WTC11 (cell line): ENCODE measurements around the gene IQCE. TPM values are rescaled to one million over a fixed set of nuclear protein-coding genes. Genes with fewer than 3 reads are reported as not detected.

Source experiments
- CBFB ChIP-seq: sonication (generic); formaldehyde crosslinking; IDR thresholded peaks from 2 replicates; pipeline ENCODE4 v1.8.1; 2022; ENCODE audit warnings: mild to moderate bottlenecking, low read depth, missing genetic modification reagents
- GTF2I ChIP-seq: fragments of 250-450 bp; sonication (Bioruptor Pico); conservative IDR thresholded peaks from 2 replicates; pipeline ENCODE4 v1.4.0; 2021; ENCODE audit warnings: mild to moderate bottlenecking
- HMGXB4 ChIP-seq: sonication (generic); formaldehyde crosslinking; IDR thresholded peaks from 2 replicates; pipeline ENCODE4 v1.8.1; 2023; ENCODE audit warnings: mild to moderate bottlenecking, moderate library complexity, missing genetic modification reagents
- JUN ChIP-seq: sonication (generic); formaldehyde crosslinking; IDR thresholded peaks from 2 replicates; pipeline ENCODE4 v1.8.0; 2023; ENCODE audit warnings: mild to moderate bottlenecking, missing genetic modification reagents
- MAX ChIP-seq: sonication (generic); formaldehyde crosslinking; IDR thresholded peaks from 2 replicates; pipeline ENCODE4 v1.8.0; 2022; ENCODE audit warnings: mild to moderate bottlenecking, missing genetic modification reagents
- NFE2L1 ChIP-seq: sonication (generic); formaldehyde crosslinking; IDR thresholded peaks from 2 replicates; pipeline ENCODE4 v1.8.1; 2023; ENCODE audit warnings: missing genetic modification reagents
- PRDM15 ChIP-seq: sonication (generic); formaldehyde crosslinking; IDR thresholded peaks from 2 replicates; pipeline ENCODE4 v1.8.0; 2022; ENCODE audit warnings: missing genetic modification reagents
- SMAD4 ChIP-seq: sonication (generic); formaldehyde crosslinking; IDR thresholded peaks from 2 replicates; pipeline ENCODE4 v1.8.0; 2022; ENCODE audit warnings: mild to moderate bottlenecking, missing genetic modification reagents
- SOX15 ChIP-seq: fragments of 250-450 bp; sonication (Bioruptor Pico); IDR thresholded peaks from 2 replicates; pipeline ENCODE4 v1.9.0; 2021; ENCODE audit warnings: mild to moderate bottlenecking
- SP1 ChIP-seq: sonication (generic); formaldehyde crosslinking; conservative IDR thresholded peaks from 2 replicates; pipeline ENCODE4 v1.8.1; 2022; ENCODE audit warnings: missing genetic modification reagents
- STAT6 ChIP-seq: sonication (generic); formaldehyde crosslinking; conservative IDR thresholded peaks from 2 replicates; pipeline ENCODE4 v1.8.1; 2023; ENCODE audit warnings: mild to moderate bottlenecking, low read depth, missing genetic modification reagents, moderate library complexity
- TEAD4 ChIP-seq: sonication (generic); formaldehyde crosslinking; IDR thresholded peaks from 2 replicates; pipeline ENCODE4 v1.8.0; 2022; ENCODE audit warnings: mild to moderate bottlenecking, missing genetic modification reagents
- ZBTB21 ChIP-seq: sonication (generic); formaldehyde crosslinking; IDR thresholded peaks from 2 replicates; pipeline ENCODE4 v1.8.1; 2023; ENCODE audit warnings: mild to moderate bottlenecking, missing genetic modification reagents, borderline replicate concordance
- ZNF138 ChIP-seq: sonication (generic); formaldehyde crosslinking; conservative IDR thresholded peaks from 2 replicates; pipeline ENCODE4 v1.8.1; 2022; ENCODE audit warnings: mild to moderate bottlenecking, moderate library complexity, missing genetic modification reagents
- ZNF232 ChIP-seq: sonication (generic); formaldehyde crosslinking; IDR thresholded peaks from 2 replicates; pipeline ENCODE4 v1.8.0; 2022; ENCODE audit warnings: mild to moderate bottlenecking, missing genetic modification reagents
- ZNF281 ChIP-seq: sonication (generic); formaldehyde crosslinking; IDR thresholded peaks from 2 replicates; pipeline ENCODE4 v1.8.0; 2023; ENCODE audit warnings: mild to moderate bottlenecking, missing genetic modification reagents
- ZNF396 ChIP-seq: fragments of 250-450 bp; sonication (Bioruptor Pico); IDR thresholded peaks from 2 replicates; pipeline ENCODE4 v1.8.0; 2021; ENCODE audit warnings: mild to moderate bottlenecking, moderate library complexity, borderline replicate concordance
- ZNF423 ChIP-seq: fragments of 250-450 bp; sonication (Bioruptor Pico); IDR thresholded peaks from 2 replicates; pipeline ENCODE4 v2.1.2; 2022; ENCODE audit warnings: mild to moderate bottlenecking, moderate library complexity
- ZNF512 ChIP-seq: sonication (generic); formaldehyde crosslinking; IDR thresholded peaks from 2 replicates; pipeline ENCODE4 v1.8.1; 2022; ENCODE audit warnings: missing genetic modification reagents, borderline replicate concordance
- total RNA-seq: library from RNA; stranded (reverse); gene quantifications from 3 replicates; pipeline ENCODE4 v1.2.3, GENCODE V29; 2021
- TF ChIP-seq, protein P1 (sequence below): sonication (generic); formaldehyde crosslinking; IDR thresholded peaks from 2 replicates; pipeline ENCODE4 v1.8.0; 2023; ENCODE audit warnings: missing genetic modification reagents
- TF ChIP-seq, protein P2 (sequence below): sonication (generic); formaldehyde crosslinking; IDR thresholded peaks from 2 replicates; pipeline ENCODE4 v1.8.1; 2023; ENCODE audit warnings: mild to moderate bottlenecking, missing genetic modification reagents, borderline replicate concordance

IQCE gene
- total RNA-seq, 1 experiment from 2014 or later: 4.4 TPM

- TF ChIP-seq STAT6 (CRISPR knock-in tag): no peak
- TF ChIP-seq CBFB (CRISPR knock-in tag): no peak
- TF ChIP-seq SOX15: no peak
- TF ChIP-seq HMGXB4 (CRISPR knock-in tag): peak; percentile 37; the same call in 1 of the 2 replicates
- TF ChIP-seq ZNF281 (CRISPR knock-in tag): no peak
- TF ChIP-seq ZNF232 (CRISPR knock-in tag): no peak
- no peak for TF ChIP-seq GTF2I (CRISPR knock-in tag)
- TF ChIP-seq NFE2L1: peak; percentile 32; the same call in 1 of the 2 replicates
- TF ChIP-seq ZNF512 (CRISPR knock-in tag): no peak
- TF ChIP-seq ZNF138 (CRISPR knock-in tag): no peak
- TF ChIP-seq, protein P1, sequence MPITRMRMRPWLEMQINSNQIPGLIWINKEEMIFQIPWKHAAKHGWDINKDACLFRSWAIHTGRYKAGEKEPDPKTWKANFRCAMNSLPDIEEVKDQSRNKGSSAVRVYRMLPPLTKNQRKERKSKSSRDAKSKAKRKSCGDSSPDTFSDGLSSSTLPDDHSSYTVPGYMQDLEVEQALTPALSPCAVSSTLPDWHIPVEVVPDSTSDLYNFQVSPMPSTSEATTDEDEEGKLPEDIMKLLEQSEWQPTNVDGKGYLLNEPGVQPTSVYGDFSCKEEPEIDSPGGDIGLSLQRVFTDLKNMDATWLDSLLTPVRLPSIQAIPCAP: no peak
- TF ChIP-seq ZBTB21 (CRISPR knock-in tag): no peak
- TF ChIP-seq JUN (CRISPR knock-in tag): 0 out of 2 replicates have a peak, but pooled peaks have one; percentile 16
- no peak for TF ChIP-seq ZNF396 (CRISPR knock-in tag)
- TF ChIP-seq ZNF423 (CRISPR knock-in tag): peak; percentile 89
- TF ChIP-seq, protein P2, sequence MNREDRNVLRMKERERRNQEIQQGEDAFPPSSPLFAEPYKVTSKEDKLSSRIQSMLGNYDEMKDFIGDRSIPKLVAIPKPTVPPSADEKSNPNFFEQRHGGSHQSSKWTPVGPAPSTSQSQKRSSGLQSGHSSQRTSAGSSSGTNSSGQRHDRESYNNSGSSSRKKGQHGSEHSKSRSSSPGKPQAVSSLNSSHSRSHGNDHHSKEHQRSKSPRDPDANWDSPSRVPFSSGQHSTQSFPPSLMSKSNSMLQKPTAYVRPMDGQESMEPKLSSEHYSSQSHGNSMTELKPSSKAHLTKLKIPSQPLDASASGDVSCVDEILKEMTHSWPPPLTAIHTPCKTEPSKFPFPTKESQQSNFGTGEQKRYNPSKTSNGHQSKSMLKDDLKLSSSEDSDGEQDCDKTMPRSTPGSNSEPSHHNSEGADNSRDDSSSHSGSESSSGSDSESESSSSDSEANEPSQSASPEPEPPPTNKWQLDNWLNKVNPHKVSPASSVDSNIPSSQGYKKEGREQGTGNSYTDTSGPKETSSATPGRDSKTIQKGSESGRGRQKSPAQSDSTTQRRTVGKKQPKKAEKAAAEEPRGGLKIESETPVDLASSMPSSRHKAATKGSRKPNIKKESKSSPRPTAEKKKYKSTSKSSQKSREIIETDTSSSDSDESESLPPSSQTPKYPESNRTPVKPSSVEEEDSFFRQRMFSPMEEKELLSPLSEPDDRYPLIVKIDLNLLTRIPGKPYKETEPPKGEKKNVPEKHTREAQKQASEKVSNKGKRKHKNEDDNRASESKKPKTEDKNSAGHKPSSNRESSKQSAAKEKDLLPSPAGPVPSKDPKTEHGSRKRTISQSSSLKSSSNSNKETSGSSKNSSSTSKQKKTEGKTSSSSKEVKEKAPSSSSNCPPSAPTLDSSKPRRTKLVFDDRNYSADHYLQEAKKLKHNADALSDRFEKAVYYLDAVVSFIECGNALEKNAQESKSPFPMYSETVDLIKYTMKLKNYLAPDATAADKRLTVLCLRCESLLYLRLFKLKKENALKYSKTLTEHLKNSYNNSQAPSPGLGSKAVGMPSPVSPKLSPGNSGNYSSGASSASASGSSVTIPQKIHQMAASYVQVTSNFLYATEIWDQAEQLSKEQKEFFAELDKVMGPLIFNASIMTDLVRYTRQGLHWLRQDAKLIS: no peak
- peak; percentile 16; the same call in 1 of the 2 replicates for TF ChIP-seq MAX (CRISPR knock-in tag)
- no peak for TF ChIP-seq TEAD4 (CRISPR knock-in tag)
- no peak for TF ChIP-seq PRDM15 (CRISPR knock-in tag)
- peak; percentile 94 for TF ChIP-seq SP1 (CRISPR knock-in tag)
- TF ChIP-seq SMAD4: no peak
Measured at GRCh38 chr7:2519119-2519930, 39.5 kb upstream of the IQCE start, which contains the start of gene LFNG (continued).
